Lung (tissue), 12 donors: ENCODE results near the gene PBX3. TPM values are rescaled to one million over a fixed set of nuclear protein-coding genes. Genes with fewer than 3 reads are reported as not detected.

Experiments used
- ATAC-seq: fragments of 200-7000 bp; cut with Tn5 transposase; one replicate; pipeline ENCODE4 v1.9.1; 2020; ENCODE audit warnings: moderate number of reproducible peaks; ENCODE audit not compliant: insufficient read depth, low FRiP score
- DNase-seq, 3 donors: peaks; one replicate each; pipeline ENCODE4 v3.0.0-alpha.2; 2013 to 2017
- H3K27ac ChIP-seq, 2 donors: one replicate each; pipeline ENCODE4 v1.5.1; 2013; ENCODE audit warnings: mild to moderate bottlenecking in 2 of 2, moderate library complexity in 2 of 2, control low read depth in 1 of 2, inconsistent platforms in 1 of 2, low read depth in 1 of 2, low read length in 1 of 2
- H3K27me3 ChIP-seq, 3 donors: one replicate each; pipeline ENCODE4 v1.5.1; 2013; ENCODE audit warnings: low read length in 2 of 3; ENCODE audit not compliant: control insufficient read depth in 3 of 3, insufficient read depth in 3 of 3
- H3K36me3 ChIP-seq, 4 donors: one replicate each; pipeline ENCODE4 v1.5.1; 2013; ENCODE audit warnings: low read length in 4 of 4, mild to moderate bottlenecking in 1 of 4, moderate library complexity in 1 of 4; ENCODE audit not compliant: control insufficient read depth in 4 of 4, insufficient read depth in 4 of 4
- H3K4me1 ChIP-seq, 5 donors: one replicate each; pipeline ENCODE4 v1.5.1; 2013; ENCODE audit warnings: low read length in 5 of 5, mild to moderate bottlenecking in 2 of 5, moderate library complexity in 1 of 5; ENCODE audit not compliant: control insufficient read depth in 5 of 5, insufficient read depth in 5 of 5
- H3K4me3 ChIP-seq: one replicate; pipeline ENCODE4 v1.5.1; 2013; ENCODE audit warnings: mild to moderate bottlenecking, control low read depth, moderate library complexity
- H3K9ac ChIP-seq, 2 donors: one replicate each; pipeline ENCODE4 v1.5.1; 2013; ENCODE audit warnings: low read length in 2 of 2, control low read depth in 1 of 2; ENCODE audit not compliant: insufficient read depth in 1 of 2
- H3K9me3 ChIP-seq, 4 donors: one replicate each; pipeline ENCODE4 v1.5.1; 2013; ENCODE audit warnings: low read length in 3 of 4, mild to moderate bottlenecking in 1 of 4, moderate library complexity in 1 of 4; ENCODE audit not compliant: control insufficient read depth in 4 of 4, insufficient read depth in 3 of 4
- WGBS, 2 donors: extraction: QIAGEN DNeasy Blood & Tissue Kit; methylation state at CpG; one replicate each; pipeline ENCODE4 v1.1.7; 2013; 5-methylcytosine and 5-hydroxymethylcytosine counted together
- polyA plus RNA-seq, 2 donors: library from polyadenylated mRNA; stranded (reverse); fragments of 200-250 nt; gene quantifications; one replicate each; pipeline ENCODE4 v1.2.1, GENCODE V29; 2013
- total RNA-seq, 2 donors: library from RNA; depleted of rRNA in 1 of 2; stranded (reverse); fragments of >200 nt in 1 of 2; gene quantifications; one replicate each; pipeline ENCODE4 v1.2.1, GENCODE V29; 2014 to 2021
- TF ChIP-seq, protein P1 (sequence below): IDR thresholded peaks from 2 replicates; pipeline ENCODE4 v1.5.1; 2012; ENCODE audit warnings: mild to moderate bottlenecking; ENCODE audit errors: control extremely low read depth, extremely low read depth
- donor health status: control.
- donor health status: control.
- donor health status: Bipolar disorder and iron deficiency.
- donor health status: healthy.
- donor health status: DM: yes; HTN: yes; CAD: no.

PBX3 gene
- total and polyA plus RNA-seq, 4 donors: 8.6 to 60.4 (median 26.4) TPM

GRCh38 chr9:125914411-125914810 is 167.2 kb downstream of the PBX3 start:
- DNase-seq (no peak), ATAC-seq (no peak)
- Histone ChIP-seq H3K4me1 (peaks cover 0 to 8% (median 7%) of the 10 kb centered on the region in 5 donors), H3K9ac (no peak overlapping the region), H3K27me3 (no peaks in the 10 kb centered on the region), H3K9me3 (no peaks in the 10 kb centered on the region), H3K36me3 (peaks cover 0 to 8% (median 2%) of the 10 kb centered on the region in 4 donors), H3K27ac (no peak overlapping the region), H3K4me3 (no peak overlapping the region)
- WGBS, 2 donors: 84% methylated on average over 1 of the region's 1 CpG
- TF ChIP-seq, protein P1, sequence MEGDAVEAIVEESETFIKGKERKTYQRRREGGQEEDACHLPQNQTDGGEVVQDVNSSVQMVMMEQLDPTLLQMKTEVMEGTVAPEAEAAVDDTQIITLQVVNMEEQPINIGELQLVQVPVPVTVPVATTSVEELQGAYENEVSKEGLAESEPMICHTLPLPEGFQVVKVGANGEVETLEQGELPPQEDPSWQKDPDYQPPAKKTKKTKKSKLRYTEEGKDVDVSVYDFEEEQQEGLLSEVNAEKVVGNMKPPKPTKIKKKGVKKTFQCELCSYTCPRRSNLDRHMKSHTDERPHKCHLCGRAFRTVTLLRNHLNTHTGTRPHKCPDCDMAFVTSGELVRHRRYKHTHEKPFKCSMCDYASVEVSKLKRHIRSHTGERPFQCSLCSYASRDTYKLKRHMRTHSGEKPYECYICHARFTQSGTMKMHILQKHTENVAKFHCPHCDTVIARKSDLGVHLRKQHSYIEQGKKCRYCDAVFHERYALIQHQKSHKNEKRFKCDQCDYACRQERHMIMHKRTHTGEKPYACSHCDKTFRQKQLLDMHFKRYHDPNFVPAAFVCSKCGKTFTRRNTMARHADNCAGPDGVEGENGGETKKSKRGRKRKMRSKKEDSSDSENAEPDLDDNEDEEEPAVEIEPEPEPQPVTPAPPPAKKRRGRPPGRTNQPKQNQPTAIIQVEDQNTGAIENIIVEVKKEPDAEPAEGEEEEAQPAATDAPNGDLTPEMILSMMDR: no peak

DNA sequence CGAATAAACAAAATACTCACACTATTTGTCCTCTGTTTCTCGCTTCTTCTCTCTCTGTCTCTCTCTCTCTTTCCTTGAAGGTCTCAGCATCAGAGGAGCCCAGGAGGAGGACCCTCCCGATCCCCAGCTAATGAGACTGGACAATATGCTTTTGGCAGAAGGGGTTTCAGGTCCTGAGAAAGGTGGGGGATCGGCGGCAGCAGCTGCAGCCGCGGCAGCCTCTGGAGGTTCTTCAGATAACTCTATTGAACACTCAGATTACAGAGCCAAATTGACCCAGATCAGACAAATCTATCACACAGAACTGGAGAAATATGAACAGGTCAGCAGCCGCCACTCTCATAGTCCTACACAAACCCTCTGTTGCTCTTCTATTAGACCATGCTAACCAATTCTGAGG is 168.4 kb downstream of the PBX3 start:
- Histone ChIP-seq H3K4me1 (peaks cover 0 to 10% (median 5%) of the 10 kb centered on the region in 5 donors), H3K4me3 (no peak overlapping the region), H3K9ac (no peak overlapping the region), H3K36me3 (peaks cover 0 to 8% (median 2%) of the 10 kb centered on the region in 4 donors), H3K27me3 (no peaks in the 10 kb centered on the region), H3K27ac (no peak overlapping the region), H3K9me3 (no peaks in the 10 kb centered on the region)
- DNase-seq: no peak
- 98% methylated on average over 8 of the region's 8 CpGs for WGBS, 2 donors
- ATAC-seq: no peak
- TF ChIP-seq, protein P1: no peak

- Histone ChIP-seq H3K9me3 (no peaks in the 10 kb centered on the region), H3K4me1 (peaks cover 0 to 11% (median 2%) of the 10 kb centered on the region in 5 donors), H3K27ac (no peak overlapping the region), H3K4me3 (no peak overlapping the region), H3K27me3 (no peaks in the 10 kb centered on the region), H3K9ac (no peak overlapping the region), H3K36me3 (peaks cover 0 to 8% (median 2%) of the 10 kb centered on the region in 4 donors)
- ATAC-seq (no peak), DNase-seq (peak in 1 of 3 donors; percentile 33)
- TF ChIP-seq, protein P1: no peak
Observed at GRCh38 chr9:125919565-125919964, 172.4 kb downstream of the PBX3 start.

DNA sequence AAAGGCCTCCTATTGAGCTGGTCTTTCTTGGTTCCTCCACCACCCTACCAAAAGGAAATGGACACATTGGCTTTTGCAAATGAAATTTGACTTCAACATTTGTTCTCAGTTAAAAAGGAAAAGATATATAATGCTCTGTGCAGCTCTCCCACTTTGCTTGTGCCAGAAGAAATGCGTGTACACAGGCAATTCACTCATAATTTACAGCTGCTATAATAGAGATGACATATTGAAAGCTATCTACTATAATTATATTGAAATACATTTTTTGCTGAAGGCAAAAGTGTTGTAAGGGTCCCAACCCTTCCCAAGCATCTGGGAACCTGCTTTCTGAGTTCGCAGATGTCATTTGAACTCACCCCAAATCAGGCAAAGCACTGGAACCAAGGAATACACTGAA is 173.2 kb downstream of the PBX3 start:
- H3K9me3 ChIP-seq: no peaks in the 10 kb centered on the region
- ATAC-seq (no peak), DNase-seq (no peak)
- H3K4me1 ChIP-seq: peaks cover 0 to 8% (median 0%) of the 10 kb centered on the region in 5 donors
- no peak overlapping the region for H3K4me3 ChIP-seq
- 98 to 100% methylated on average over 2 of the region's 2 CpGs for WGBS, 2 donors
- no peak overlapping the region for H3K27ac ChIP-seq
- TF ChIP-seq, protein P1: no peak
- no peaks in the 10 kb centered on the region for H3K27me3 ChIP-seq
- peaks cover 0 to 8% (median 2%) of the 10 kb centered on the region in 4 donors for H3K36me3 ChIP-seq
- no peak overlapping the region for H3K9ac ChIP-seq
